Parathyroid adenoma (tissue), 2 donors: ENCODE measurements around the gene TRPV5.

Experiments
- H2AFZ ChIP-seq: fragments of 300-600 bp; sonication (generic); one replicate; pipeline ENCODE4 v1.7.0; 2017; ENCODE audit warnings: antibody characterized with exemption, mild to moderate bottlenecking
- H3K27ac ChIP-seq: fragments of 300-600 bp; sonication (generic); one replicate; pipeline ENCODE4 v1.7.0; 2017
- H3K27me3 ChIP-seq: fragments of 300-600 bp; sonication (generic); one replicate; pipeline ENCODE4 v1.7.0; 2017; ENCODE audit warnings: low read length; ENCODE audit not compliant: control insufficient read depth, insufficient read depth
- H3K36me3 ChIP-seq: fragments of 300-600 bp; sonication (generic); one replicate; pipeline ENCODE4 v1.7.0; 2017; ENCODE audit warnings: low read length; ENCODE audit not compliant: control insufficient read depth, insufficient read depth
- H3K4me1 ChIP-seq: fragments of 300-600 bp; sonication (generic); one replicate; pipeline ENCODE4 v1.7.0; 2017; ENCODE audit warnings: control low read depth
- H3K4me2 ChIP-seq: fragments of 300-600 bp; sonication (generic); one replicate; pipeline ENCODE4 v1.7.0; 2017; ENCODE audit warnings: low read length
- H3K4me3 ChIP-seq: fragments of 300-600 bp; sonication (generic); one replicate; pipeline ENCODE4 v1.7.0; 2017; ENCODE audit warnings: low read depth, low read length
- H3K79me2 ChIP-seq: fragments of 300-600 bp; sonication (generic); one replicate; pipeline ENCODE4 v1.7.0; 2017; ENCODE audit warnings: control low read depth
- H3K9ac ChIP-seq: fragments of 300-600 bp; sonication (generic); one replicate; pipeline ENCODE4 v1.7.0; 2017; ENCODE audit warnings: mild to moderate bottlenecking
- H3K9me3 ChIP-seq: fragments of 300-600 bp; sonication (generic); one replicate; pipeline ENCODE4 v1.7.0; 2017; ENCODE audit warnings: low read length; ENCODE audit not compliant: control insufficient read depth
- TF ChIP-seq, protein P1 (sequence below): fragments of 300-600 bp; sonication (generic); IDR thresholded peaks from one replicate; pipeline ENCODE4 v1.7.0; 2017; ENCODE audit warnings: antibody characterized with exemption, mild to moderate bottlenecking
- donor health status: primary hyperparathyroidism.

TRPV5 gene

GRCh38 chr7:142954680-142955268 is 21.2 kb upstream of the TRPV5 start:
- TF ChIP-seq, protein P1, sequence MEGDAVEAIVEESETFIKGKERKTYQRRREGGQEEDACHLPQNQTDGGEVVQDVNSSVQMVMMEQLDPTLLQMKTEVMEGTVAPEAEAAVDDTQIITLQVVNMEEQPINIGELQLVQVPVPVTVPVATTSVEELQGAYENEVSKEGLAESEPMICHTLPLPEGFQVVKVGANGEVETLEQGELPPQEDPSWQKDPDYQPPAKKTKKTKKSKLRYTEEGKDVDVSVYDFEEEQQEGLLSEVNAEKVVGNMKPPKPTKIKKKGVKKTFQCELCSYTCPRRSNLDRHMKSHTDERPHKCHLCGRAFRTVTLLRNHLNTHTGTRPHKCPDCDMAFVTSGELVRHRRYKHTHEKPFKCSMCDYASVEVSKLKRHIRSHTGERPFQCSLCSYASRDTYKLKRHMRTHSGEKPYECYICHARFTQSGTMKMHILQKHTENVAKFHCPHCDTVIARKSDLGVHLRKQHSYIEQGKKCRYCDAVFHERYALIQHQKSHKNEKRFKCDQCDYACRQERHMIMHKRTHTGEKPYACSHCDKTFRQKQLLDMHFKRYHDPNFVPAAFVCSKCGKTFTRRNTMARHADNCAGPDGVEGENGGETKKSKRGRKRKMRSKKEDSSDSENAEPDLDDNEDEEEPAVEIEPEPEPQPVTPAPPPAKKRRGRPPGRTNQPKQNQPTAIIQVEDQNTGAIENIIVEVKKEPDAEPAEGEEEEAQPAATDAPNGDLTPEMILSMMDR: no peak
- Histone ChIP-seq H3K27me3 (no peaks in the 10 kb centered on the region), H3K4me2 (no peak overlapping the region), H2AFZ (no peak overlapping the region), H3K4me1 (peaks cover 5% of the 10 kb centered on the region), H3K9ac (no peak overlapping the region), H3K27ac (no peak overlapping the region), H3K36me3 (no peaks in the 10 kb centered on the region), H3K79me2 (no peaks in the 10 kb centered on the region), H3K4me3 (no peak overlapping the region), H3K9me3 (no peaks in the 10 kb centered on the region)

DNA sequence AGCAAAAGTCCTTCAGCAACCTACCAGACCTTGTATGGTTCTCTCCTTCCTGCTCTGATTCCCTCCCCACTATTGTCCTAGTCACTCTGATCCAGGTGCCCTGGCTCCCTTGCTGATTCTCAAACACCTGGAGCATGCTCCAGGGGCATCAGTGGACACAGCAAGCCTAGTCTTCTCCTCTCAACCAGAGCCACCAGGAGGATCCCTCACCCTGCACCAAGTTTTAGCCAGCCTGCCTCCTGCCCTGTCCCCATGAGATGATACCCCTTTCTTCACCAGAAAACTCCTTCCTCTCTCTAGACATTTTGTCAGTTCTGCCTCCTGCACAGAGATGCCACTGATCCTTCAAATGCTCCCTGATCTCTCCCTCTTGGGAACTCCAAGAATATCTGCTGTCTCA is 16.7 kb upstream of the TRPV5 start:
- H3K36me3 ChIP-seq: no peaks in the 10 kb centered on the region
- H3K4me1 ChIP-seq: no peaks in the 10 kb centered on the region
- no peaks in the 10 kb centered on the region for H3K9me3 ChIP-seq
- no peak overlapping the region for H3K27ac ChIP-seq
- no peaks in the 10 kb centered on the region for H3K27me3 ChIP-seq
- H3K79me2 ChIP-seq: no peaks in the 10 kb centered on the region
- no peak overlapping the region for H2AFZ ChIP-seq
- TF ChIP-seq, protein P1: no peak
- no peak overlapping the region for H3K4me2 ChIP-seq
- H3K4me3 ChIP-seq: no peak overlapping the region
- no peak overlapping the region for H3K9ac ChIP-seq

DNA sequence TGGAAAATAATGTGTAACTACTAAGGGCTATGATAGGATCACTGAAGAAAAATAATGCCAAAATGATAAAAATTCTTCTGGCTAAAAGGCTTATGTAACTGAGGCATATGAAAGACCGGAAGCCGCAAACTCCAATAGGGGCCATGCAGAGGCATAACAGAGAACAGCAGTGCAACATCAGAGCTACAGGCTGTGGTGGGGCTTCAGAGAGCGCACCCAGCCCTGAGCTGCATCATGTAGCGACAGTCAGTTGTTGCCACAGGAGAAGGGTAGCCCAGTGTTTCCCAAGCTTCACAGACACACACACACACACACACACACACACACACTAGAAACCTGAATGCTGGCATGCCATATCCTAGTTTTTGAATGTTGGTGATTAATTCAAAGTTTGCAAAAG is 15.1 kb upstream of the TRPV5 start:
- Histone ChIP-seq H3K79me2 (no peaks in the 10 kb centered on the region), H3K9me3 (no peaks in the 10 kb centered on the region), H3K27me3 (no peaks in the 10 kb centered on the region), H3K4me1 (no peaks in the 10 kb centered on the region), H3K4me3 (no peak overlapping the region), H3K4me2 (no peak overlapping the region), H3K27ac (no peak overlapping the region), H2AFZ (no peak overlapping the region), H3K9ac (no peak overlapping the region), H3K36me3 (no peaks in the 10 kb centered on the region)
- TF ChIP-seq, protein P1: no peak

DNA sequence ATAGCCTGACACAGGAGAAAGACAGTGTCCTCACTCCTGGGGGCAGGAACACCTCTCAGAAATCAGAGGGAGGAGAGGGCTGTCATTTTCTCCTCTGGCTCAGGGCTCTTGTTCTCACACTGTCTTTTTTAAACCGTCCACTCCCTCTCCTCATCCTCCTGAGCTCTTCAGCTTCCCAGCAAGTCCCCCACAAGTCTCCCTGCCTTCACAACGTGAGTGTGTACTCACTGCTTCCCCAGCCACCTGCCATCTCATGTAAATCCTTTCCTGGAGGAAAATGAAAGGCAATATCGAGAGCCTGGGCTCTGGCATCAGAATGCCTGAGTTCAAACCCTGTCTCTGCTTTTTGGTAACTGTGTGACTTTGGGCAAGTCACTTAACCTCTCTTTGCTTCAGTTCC is 11.5 kb upstream of the TRPV5 start:
- TF ChIP-seq, protein P1: no peak
- H3K27me3 ChIP-seq: no peaks in the 10 kb centered on the region
- H3K4me3 ChIP-seq: no peak overlapping the region
- no peak overlapping the region for H3K27ac ChIP-seq
- H3K36me3 ChIP-seq: no peaks in the 10 kb centered on the region
- H2AFZ ChIP-seq: no peak overlapping the region
- H3K4me1 ChIP-seq: no peaks in the 10 kb centered on the region
- no peak overlapping the region for H3K4me2 ChIP-seq
- no peak overlapping the region for H3K9ac ChIP-seq
- H3K79me2 ChIP-seq: no peaks in the 10 kb centered on the region
- no peaks in the 10 kb centered on the region for H3K9me3 ChIP-seq

DNA sequence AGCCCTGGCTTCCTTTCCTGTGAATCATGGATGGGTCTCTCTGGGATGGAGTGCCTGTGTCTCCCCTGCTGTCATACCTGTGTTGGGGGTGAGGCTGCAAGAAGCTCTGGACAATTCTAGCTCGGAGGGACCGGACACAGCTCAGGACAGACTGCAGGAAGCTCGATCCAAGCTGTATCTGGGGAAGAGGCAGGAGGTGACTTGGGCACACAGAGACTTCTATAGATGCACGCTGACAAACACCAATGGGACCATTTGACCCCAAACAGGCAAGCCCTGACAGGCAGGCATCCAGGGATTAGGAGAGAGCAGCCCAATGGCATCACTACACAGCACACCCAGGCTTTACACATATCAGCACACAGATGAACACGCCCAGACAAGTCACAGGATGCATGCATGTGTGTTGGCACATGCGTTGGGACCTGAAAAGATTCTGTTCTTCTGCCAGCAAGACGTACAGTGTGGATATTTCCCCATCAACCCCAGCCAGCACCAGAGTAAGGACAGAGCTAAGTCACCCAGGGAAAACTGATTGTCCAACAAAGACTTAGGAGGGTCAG is 10.2 kb upstream of the TRPV5 start:
- H2AFZ ChIP-seq: no peak overlapping the region
- TF ChIP-seq, protein P1: no peak
- H3K36me3 ChIP-seq: no peaks in the 10 kb centered on the region
- no peaks in the 10 kb centered on the region for H3K27me3 ChIP-seq
- no peaks in the 10 kb centered on the region for H3K79me2 ChIP-seq
- H3K27ac ChIP-seq: no peak overlapping the region
- H3K9ac ChIP-seq: no peak overlapping the region
- H3K4me3 ChIP-seq: no peak overlapping the region
- H3K9me3 ChIP-seq: no peaks in the 10 kb centered on the region
- no peaks in the 10 kb centered on the region for H3K4me1 ChIP-seq
- no peak overlapping the region for H3K4me2 ChIP-seq
